Fibroblast of the aortic adventitia (primary cell): ENCODE data around the gene FOXP1. TPM values are rescaled to one million over a fixed set of nuclear protein-coding genes. Genes with fewer than 3 reads are reported as not detected.
A peak's percentile ranks its signal among the peaks of the same experiment; 100 is the strongest.

Source experiments
- DNase-seq: peaks from one replicate; pipeline ENCODE4 v3.0.0-alpha.2; 2010; ENCODE audit warnings: low read depth
- H3K4me3 ChIP-seq: 2 replicates; pipeline ENCODE4 v1.5.1; 2011; ENCODE audit warnings: low read depth, mild to moderate bottlenecking, control low read depth, low read length, moderate library complexity
- CTCF ChIP-seq: IDR thresholded peaks from 2 replicates; pipeline ENCODE4 v1.5.1; 2011; ENCODE audit warnings: mild to moderate bottlenecking, low read length, control low read depth, inconsistent platforms; ENCODE audit not compliant: insufficient read depth
- total RNA-seq: library from RNA; depleted of rRNA; stranded (reverse); fragments of >200 nt; gene quantifications from 2 replicates; pipeline ENCODE4 v1.2.3, GENCODE V29; 2012; ENCODE audit warnings: low replicate concordance

FOXP1 gene
- total RNA-seq, 1 donor: 115 TPM

DNA sequence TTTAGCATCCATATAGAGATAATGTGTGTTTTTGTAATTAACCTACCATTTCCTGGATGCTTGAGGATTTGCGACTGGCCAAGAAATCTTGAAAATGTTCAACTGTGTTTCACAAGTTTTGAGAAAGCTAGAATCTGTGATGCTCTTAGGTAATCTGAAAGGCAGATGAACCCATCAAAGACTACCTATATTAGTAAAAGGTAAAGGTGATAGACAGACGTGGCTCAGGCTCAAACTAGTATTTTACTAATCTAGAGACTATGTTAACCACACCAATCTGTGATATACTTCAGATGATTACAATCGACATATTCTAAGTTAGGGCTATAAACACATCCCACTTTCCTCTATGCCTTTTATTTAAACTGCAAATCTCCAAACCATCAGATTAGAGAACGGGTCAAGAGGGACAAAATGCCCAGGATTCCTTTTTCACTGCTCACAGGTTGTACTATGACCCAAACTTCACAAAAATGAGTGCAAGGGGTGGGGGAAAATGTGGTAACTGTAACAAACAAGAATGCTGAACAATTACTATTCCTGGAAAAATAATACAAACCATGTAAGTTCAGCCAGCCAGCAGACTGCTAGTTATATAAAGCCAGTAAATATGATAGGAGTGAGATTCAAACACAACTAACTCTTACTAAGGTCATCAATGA lies 295.1 kb downstream of the FOXP1 start:
- no peak overlapping the region for H3K4me3 ChIP-seq
- peak; percentile 13 for DNase-seq
- no peak for TF ChIP-seq CTCF

- TF ChIP-seq CTCF: no peak
- no peak for DNase-seq
- H3K4me3 ChIP-seq: no peak overlapping the region
Measured at GRCh38 chr3:71285086-71285485, 298.4 kb downstream of the FOXP1 start.

DNA sequence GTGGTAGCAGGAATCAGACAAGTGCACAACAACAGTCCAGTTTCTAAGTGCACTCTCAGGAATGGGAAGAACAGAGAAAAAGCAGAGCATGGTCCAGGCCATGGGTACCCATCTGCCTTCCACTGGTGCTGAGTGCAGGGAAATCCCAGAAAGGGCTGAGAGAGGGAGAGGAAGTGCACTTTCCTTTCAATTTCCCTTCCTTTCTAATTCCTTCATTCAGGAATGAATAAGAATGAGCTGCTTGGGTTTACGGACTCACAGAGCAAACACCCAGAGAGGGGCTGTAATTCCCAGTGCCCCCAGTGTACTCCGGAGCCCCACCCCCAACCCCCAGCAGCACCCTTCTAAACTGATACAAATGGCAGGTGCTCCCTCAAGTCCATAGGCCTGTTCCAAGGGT lies 300.6 kb downstream of the FOXP1 start:
- TF ChIP-seq CTCF: no peak
- DNase-seq: no peak
- no peak overlapping the region for H3K4me3 ChIP-seq

DNA sequence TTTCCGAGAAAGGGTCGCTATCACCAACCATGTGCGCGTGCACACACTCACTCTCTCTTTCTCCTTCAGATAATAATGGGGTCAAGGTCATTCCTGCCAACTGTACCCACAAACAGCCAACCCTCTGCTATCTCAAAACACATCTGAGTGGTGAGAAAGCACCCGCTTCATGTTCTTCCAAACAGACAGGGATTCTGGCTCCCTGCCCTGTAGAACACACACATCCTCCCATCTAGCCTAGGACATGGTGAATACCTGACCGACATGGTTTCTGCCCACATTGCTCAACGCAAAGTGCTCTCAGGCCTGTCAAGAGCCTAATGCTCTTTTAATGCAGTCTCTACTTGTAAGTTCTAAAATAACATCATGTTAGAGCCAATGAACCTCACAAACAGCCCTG lies 302.2 kb downstream of the FOXP1 start:
- no peak for TF ChIP-seq CTCF
- no peak for DNase-seq

DNA sequence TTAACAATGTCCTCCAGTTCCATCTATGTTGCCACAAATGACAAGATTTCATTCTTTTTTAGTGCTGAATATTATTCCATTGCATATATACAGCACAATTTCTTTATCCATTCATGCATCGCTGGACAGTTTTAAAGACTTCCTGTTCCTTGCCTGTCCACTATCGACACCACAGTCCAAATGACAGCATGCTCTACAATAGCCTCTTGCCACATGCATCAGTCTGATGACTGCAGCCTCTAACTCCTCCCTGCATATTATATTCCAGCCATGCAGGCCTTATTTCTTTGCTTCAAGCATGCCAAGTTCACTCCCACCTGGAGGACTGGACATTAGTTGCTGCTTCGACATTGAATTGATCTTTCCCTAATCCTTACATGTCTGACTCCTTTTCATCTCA lies 306.2 kb downstream of the FOXP1 start:
- no peak for DNase-seq
- no peak for TF ChIP-seq CTCF
- no peak overlapping the region for H3K4me3 ChIP-seq

More for the DNA sequence above, 302.2 kb downstream of the FOXP1 start:
- H3K4me3 ChIP-seq: no peak overlapping the region

DNA sequence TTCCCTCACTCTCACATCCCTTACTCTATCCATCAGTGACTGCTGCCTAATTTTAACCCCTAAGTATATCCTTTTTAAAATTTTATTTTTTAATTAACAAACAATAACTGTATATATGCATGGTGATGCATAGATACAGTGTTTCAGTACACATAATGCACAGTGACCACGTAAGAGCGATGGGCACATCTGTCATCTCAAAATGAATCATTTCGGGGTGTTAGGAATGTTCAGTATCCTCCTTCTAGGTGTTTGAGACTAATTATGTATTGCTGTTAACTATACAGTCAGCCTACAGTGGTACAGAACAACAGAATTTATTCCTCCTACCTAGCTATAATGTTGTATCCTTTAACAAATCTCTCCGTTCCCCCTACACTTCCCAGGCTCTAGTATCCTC lies 307.0 kb downstream of the FOXP1 start:
- no peak for TF ChIP-seq CTCF
- H3K4me3 ChIP-seq: no peak overlapping the region

DNA sequence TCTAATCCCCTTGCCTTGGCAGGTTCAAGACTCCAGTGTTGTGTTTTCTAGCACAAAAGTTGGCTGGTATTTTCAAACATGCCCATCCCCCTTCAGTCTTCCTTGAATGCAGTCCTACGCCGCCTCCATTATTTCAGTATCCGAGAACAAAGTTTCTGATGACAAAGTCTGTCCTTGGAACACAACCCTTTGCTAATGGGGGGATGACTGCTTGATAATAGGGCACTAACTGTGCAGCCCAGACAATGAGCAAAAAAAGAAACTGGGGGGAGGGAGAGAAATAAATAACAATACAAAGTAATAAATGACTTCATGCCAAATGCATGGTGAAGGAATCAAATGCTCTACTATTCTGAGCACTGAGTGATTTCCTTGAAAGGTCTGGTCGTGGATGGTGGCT lies 310.1 kb downstream of the FOXP1 start:
- no peak overlapping the region for H3K4me3 ChIP-seq
- TF ChIP-seq CTCF: no peak
- DNase-seq: no peak

More for the DNA sequence above, 307.0 kb downstream of the FOXP1 start:
- no peak for DNase-seq
